OCI-LY1 (cell line): ENCODE data around the gene SH3BGR.

Experiments used
- H2AFZ ChIP-seq: fragments of 200-600 bp; sonication (generic), shearing (Covaris generic); 2 replicates; pipeline ENCODE4 v1.6.0; 2014; ENCODE audit warnings: antibody characterized with exemption, mild to moderate bottlenecking, low read length
- H3F3A ChIP-seq: fragments of 200-600 bp; sonication (generic), shearing (Covaris generic); 2 replicates; pipeline ENCODE4 v1.6.0; 2014; ENCODE audit warnings: mild to moderate bottlenecking, antibody characterized with exemption, low read length, moderate library complexity; ENCODE audit not compliant: insufficient read depth
- H3K27ac ChIP-seq: fragments of 200-600 bp; sonication (generic); 2 replicates; pipeline ENCODE4 v1.5.1; 2014; ENCODE audit warnings: low read length, mixed run types, mild to moderate bottlenecking, low read depth; ENCODE audit not compliant: poor library complexity, severe bottlenecking
- H3K27me3 ChIP-seq: fragments of 200-600 bp; sonication (generic); 2 replicates; pipeline ENCODE4 v1.6.0; 2014; ENCODE audit warnings: antibody characterized with exemption, mild to moderate bottlenecking, low read length, moderate library complexity; ENCODE audit not compliant: insufficient read depth
- H3K36me3 ChIP-seq: fragments of 200-600 bp; sonication (generic); 2 replicates; pipeline ENCODE4 v1.6.1; 2014; ENCODE audit warnings: mild to moderate bottlenecking, antibody characterized with exemption, low read length, moderate library complexity, mixed read lengths; ENCODE audit not compliant: insufficient read depth
- H3K4me1 ChIP-seq: fragments of 200-600 bp; sonication (generic); 2 replicates; pipeline ENCODE4 v1.5.1; 2014; ENCODE audit warnings: mild to moderate bottlenecking, low read length, moderate library complexity; ENCODE audit not compliant: insufficient read depth, severe bottlenecking
- H3K4me2 ChIP-seq: fragments of 200-600 bp; sonication (generic), shearing (Covaris generic); 2 replicates; pipeline ENCODE4 v1.6.1; 2014; ENCODE audit warnings: low read length
- H3K4me3 ChIP-seq: fragments of 200-600 bp; sonication (generic); 2 replicates; pipeline ENCODE4 v1.5.1; 2014; ENCODE audit warnings: low read length, low read depth, mild to moderate bottlenecking, mixed read lengths; ENCODE audit not compliant: poor library complexity, severe bottlenecking
- H3K79me2 ChIP-seq: fragments of 200-600 bp; shearing (Covaris generic); 2 replicates; pipeline ENCODE4 v1.6.1; 2016; ENCODE audit warnings: mixed run types, low read length, mixed read lengths; ENCODE audit not compliant: insufficient read depth
- H3K9ac ChIP-seq: fragments of 200-600 bp; sonication (generic), shearing (Covaris generic); 2 replicates; pipeline ENCODE4 v1.6.1; 2014; ENCODE audit warnings: mild to moderate bottlenecking, low read length, mixed read lengths
- H3K9me2 ChIP-seq: fragments of 200-600 bp; sonication (generic), shearing (Covaris generic); 2 replicates; pipeline ENCODE4 v1.6.1; 2014; ENCODE audit warnings: low read depth, mild to moderate bottlenecking, low read length, mixed read lengths
- H3K9me3 ChIP-seq: fragments of 200-600 bp; shearing (Covaris generic); 2 replicates; pipeline ENCODE4 v1.6.1; 2014; ENCODE audit warnings: low read length, mixed read lengths
- H4K20me1 ChIP-seq: fragments of 200-600 bp; sonication (generic), shearing (Covaris generic); 2 replicates; pipeline ENCODE4 v1.6.0; 2016; ENCODE audit warnings: mild to moderate bottlenecking, low read length; ENCODE audit not compliant: insufficient read depth
- CTCF ChIP-seq: fragments of 200-600 bp; sonication (generic), shearing (Covaris generic); IDR thresholded peaks from 2 replicates; pipeline ENCODE4 v1.5.1; 2017; ENCODE audit warnings: mild to moderate bottlenecking, antibody characterized with exemption, low read length, moderate library complexity, mixed read lengths
- EZH2 ChIP-seq: fragments of 200-600 bp; sonication (generic), shearing (Covaris generic); IDR thresholded peaks from 2 replicates; pipeline ENCODE4 v1.8.0; 2017; ENCODE audit warnings: borderline replicate concordance, mixed run types, mild to moderate bottlenecking, antibody characterized with exemption, low read length, moderate library complexity, mixed read lengths

The SH3BGR gene

DNA sequence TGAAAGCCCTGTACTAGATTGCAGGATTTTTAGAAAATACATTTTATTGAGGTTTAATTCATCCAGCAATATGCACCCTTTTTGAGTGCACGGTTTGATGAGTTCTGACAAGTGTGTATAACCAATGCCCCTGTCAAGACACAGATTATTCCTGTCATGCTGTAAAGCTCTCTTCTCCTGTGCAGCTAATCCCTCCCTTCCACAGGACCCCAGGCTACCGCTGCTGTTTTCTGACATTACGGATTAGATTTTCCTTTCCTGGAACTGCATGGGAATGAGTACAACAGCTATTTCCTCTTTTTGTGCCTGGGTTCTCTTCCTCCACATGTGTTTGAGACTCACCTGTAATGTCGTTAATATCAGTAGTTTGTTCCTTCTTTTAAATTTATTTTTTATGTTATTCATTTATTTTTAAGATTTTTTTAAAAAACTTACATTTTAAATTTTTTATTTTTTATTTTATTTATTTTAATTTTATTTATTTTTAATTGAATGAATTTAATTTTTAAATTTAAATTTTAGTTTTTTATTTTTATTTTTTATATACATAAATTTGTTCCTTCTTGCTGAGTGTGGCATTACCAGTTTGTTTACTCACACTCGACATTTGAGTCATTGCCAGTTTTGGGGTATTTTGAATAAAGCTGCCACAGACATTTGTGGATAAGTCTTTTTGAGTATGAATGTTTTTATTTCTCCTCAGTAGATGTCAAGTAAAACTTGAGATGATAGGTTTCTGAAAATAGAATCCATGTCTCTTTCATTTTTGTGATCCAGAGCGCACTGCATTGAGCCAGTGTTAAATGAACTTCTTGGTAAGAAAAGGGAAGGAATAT, 82.0 kb downstream of the SH3BGR start:
- H3K9me2 ChIP-seq, result no peaks in the 10 kb centered on the region
- no peaks in the 10 kb centered on the region for H3K27me3 ChIP-seq
- no peak overlapping the region for H3K4me3 ChIP-seq
- no peak overlapping the region for H2AFZ ChIP-seq
- H4K20me1 ChIP-seq, result no peaks in the 10 kb centered on the region
- no peaks in the 10 kb centered on the region for H3K9me3 ChIP-seq
- no peaks in the 10 kb centered on the region for H3F3A ChIP-seq
- TF ChIP-seq EZH2, result no peak
- no peak for TF ChIP-seq CTCF
- no peaks in the 10 kb centered on the region for H3K4me1 ChIP-seq
- no peaks in the 10 kb centered on the region for H3K79me2 ChIP-seq
- no peak overlapping the region for H3K4me2 ChIP-seq
- no peak overlapping the region for H3K9ac ChIP-seq
- no peak overlapping the region for H3K27ac ChIP-seq
- H3K36me3 ChIP-seq, result no peaks in the 10 kb centered on the region

GRCh38 chr21:39535646-39536437, 84.1 kb downstream of the SH3BGR start:
- Histone ChIP-seq H3F3A (no peaks in the 10 kb centered on the region), H3K9me3 (peaks cover 4% of the 10 kb centered on the region; the same call in 1 of the 2 replicates), H3K4me3 (no peak overlapping the region), H3K79me2 (no peaks in the 10 kb centered on the region), H3K27me3 (no peaks in the 10 kb centered on the region), H3K4me2 (no peak overlapping the region), H3K9me2 (no peaks in the 10 kb centered on the region), H3K4me1 (no peaks in the 10 kb centered on the region), H4K20me1 (no peaks in the 10 kb centered on the region), H2AFZ (no peak overlapping the region), H3K36me3 (no peaks in the 10 kb centered on the region), H3K27ac (no peak overlapping the region), H3K9ac (no peak overlapping the region)
- TF ChIP-seq CTCF, result no peak
- no peak for TF ChIP-seq EZH2

DNA sequence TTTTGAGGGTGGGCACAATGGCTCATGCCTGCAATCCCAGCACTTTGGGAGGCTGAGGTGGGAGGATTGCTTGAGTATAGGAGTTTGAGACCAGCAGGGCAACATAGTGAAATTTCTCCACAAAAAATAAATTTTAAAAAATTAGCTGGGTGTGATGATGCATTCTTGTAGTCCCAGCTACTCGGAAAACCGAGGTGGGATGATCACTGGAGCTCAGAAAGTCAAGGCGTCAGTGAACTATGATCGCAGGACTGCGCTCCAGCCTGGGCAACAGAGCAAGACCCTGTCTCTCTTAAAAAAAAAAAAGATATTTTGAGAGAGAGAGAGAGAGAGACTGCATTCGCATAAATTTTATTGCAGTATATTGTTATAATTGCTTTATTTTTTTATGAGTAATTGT, 85.1 kb downstream of the SH3BGR start:
- Histone ChIP-seq H3K27me3 (no peaks in the 10 kb centered on the region), H3K36me3 (no peaks in the 10 kb centered on the region), H3K4me2 (no peak overlapping the region), H3K9ac (no peak overlapping the region), H4K20me1 (no peaks in the 10 kb centered on the region), H3F3A (no peaks in the 10 kb centered on the region), H3K9me2 (no peaks in the 10 kb centered on the region), H3K4me3 (no peak overlapping the region), H3K79me2 (no peaks in the 10 kb centered on the region), H3K27ac (no peak overlapping the region), H3K4me1 (no peaks in the 10 kb centered on the region), H2AFZ (no peak overlapping the region), H3K9me3 (peaks cover 4% of the 10 kb centered on the region; the same call in 1 of the 2 replicates)
- TF ChIP-seq CTCF, result no peak
- TF ChIP-seq EZH2, result no peak
